Cardiac septum (tissue), 1 donor: Measurements from ENCODE around the gene OTOL1. TPM values are rescaled to one million over a fixed set of nuclear protein-coding genes. Genes with fewer than 3 reads are reported as not detected.
"Not testable (repeated sequence)": the region's sequence is repeated elsewhere in the genome, so short reads cannot be mapped to it uniquely, and the experiment has no call there.

Experiments
- DNase-seq: peaks from one replicate; pipeline ENCODE4 v3.0.0-alpha.2; 2020; ENCODE audit warnings: low spot score
- intact Hi-C: fragments of 100-400 bp; cut with DNase I; formaldehyde crosslinking; loops from one replicate; pipeline ENCODE4 v1.14.0; 2022
- long read RNA-seq: library from polyadenylated mRNA; unstranded; transcript quantifications from one replicate; pipeline ENCODE4 v2.0.0, GENCODE V29; 2021
- total RNA-seq: library from RNA; stranded (reverse); fragmentation: NEBNext Ultra II Directional; extraction: Animal tissue kit (Norgen Biotek cat#: 25700); gene quantifications from one replicate; pipeline ENCODE4 v1.2.1, GENCODE V29; 2021
- donor health status: DM: no; HTN: no; CAD: no.

Gene OTOL1
- not detected for total RNA-seq
- long read RNA-seq = 0 reads

GRCh38 chr3:161496508-161496907, at the start of gene OTOL1:
TSS of gene OTOL1 (plus strand) at chr3:161496808. CDS start at chr3:161496808, 0 bp downstream.
- intact Hi-C loops = no loop called here

GRCh38 chr3:161449785-161450184, 46.8 kb upstream of the OTOL1 start:
- intact Hi-C loops = no loop called here

More at GRCh38 chr3:161496508-161496907, at the start of gene OTOL1:
- DNase-seq = no peak

DNA sequence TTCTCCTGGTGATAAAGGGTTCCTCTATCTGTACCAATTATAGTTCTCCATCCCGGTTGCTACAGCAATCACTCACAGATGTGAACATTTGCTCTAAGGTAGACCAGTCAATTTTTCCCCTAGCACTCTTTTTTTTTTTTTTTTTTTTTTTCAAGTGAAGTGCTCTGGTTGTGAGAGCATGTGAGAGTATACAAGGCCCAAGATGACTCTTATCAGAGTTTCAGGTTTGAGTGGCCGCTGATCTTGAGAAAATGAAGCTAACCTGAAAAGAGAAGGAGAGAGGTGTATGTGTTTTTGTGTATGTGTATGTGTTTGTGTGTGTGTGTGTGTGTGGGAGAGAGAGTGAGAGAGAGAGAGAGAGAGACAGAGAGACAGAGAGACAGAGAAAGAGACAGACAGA, 44.4 kb upstream of the OTOL1 start:
- DNase-seq = no peak
- intact Hi-C loops = no loop called here

More at GRCh38 chr3:161449785-161450184, 46.8 kb upstream of the OTOL1 start:
- no peak for DNase-seq

DNA sequence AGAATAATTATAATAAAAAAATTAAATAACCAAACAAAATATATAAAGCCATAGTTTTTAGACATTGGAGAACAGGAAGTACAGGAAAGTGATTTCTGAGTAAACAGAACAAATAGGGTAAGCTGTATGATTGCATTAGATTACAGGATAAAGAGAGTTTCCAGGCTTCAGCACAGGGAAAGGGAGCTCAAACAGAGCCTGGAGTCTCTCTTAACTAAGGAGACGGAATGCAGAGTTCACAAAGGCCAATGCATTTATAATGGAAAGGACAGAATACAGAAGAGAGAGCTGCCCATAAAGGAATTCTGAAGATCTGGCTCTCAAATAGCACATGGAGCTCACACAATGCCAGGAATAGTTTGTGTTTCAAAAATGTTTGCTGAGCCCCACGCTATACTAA, 42.0 kb upstream of the OTOL1 start:
- intact Hi-C loops = no loop called here

DNA sequence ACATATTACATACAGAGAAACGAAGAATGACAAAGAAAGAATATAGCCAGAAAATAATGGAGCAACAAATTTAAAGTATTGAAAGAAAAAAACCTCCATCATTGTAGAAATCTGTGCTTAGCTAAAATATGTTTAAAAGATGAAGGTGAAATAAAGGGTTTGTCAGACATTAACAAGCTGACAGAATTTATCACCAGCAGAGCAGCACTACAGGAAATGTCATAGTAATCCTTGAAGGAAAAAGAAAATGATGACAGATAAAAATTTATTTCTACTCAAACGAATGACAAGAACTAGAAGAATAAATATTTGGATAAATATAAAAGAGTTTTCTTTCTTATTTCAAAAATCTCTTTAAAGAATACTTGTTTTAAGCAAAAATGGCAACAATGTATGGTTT, 40.6 kb upstream of the OTOL1 start:
- no peak for DNase-seq
- intact Hi-C loops = no loop called here

More for the DNA sequence above, 42.0 kb upstream of the OTOL1 start:
- no peak for DNase-seq

- DNase-seq = no peak
- intact Hi-C loops = no loop called here
Observed at GRCh38 chr3:161462138-161462537, 34.5 kb upstream of the OTOL1 start.

DNA sequence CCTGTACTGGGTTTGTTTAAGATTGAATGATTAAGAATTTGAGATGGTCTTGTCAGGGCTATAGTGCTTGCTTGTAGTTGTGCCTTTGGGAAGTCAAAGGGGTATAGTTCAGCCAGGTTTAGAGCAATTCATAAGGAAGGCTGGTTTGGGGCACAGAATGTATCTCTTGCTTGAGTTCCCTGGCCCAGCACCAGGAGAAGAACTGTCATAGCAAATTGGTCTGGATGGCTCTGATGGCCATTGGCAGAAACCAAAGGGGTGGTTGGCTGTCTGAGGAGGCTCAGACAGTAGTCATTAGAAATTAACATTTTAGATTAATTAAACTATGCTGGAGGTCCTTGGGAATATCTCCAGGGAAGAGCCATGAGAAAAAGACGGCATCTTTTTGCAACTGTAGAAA, 25.4 kb upstream of the OTOL1 start:
- intact Hi-C loops = no loop called here
- DNase-seq = no peak

GRCh38 chr3:161474139-161474538, 22.5 kb upstream of the OTOL1 start:
- no peak for DNase-seq
- intact Hi-C loops = no loop called here

DNA sequence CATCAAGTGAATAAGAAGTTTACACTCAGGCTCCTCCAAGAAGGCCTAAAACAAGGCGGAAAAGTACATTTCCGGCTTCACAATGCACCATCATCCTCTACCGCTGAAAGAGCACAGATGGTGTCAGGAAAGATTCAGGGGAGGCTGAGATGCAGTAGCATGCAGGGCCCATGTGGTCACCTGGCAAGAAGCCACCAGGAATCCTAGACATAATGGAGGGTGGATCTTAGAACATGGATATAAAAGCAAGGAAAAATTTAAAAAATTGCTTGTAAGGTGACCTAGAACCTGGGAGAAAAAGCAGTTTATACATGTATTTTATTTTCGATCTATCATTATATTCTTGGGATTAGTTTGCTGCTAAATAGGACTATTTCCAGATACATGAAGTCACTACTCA, 21.9 kb upstream of the OTOL1 start:
- no peak for DNase-seq
- intact Hi-C loops = no loop called here

- DNase-seq = no peak
- intact Hi-C loops = no loop called here
Observed at GRCh38 chr3:161475206-161475605, 21.4 kb upstream of the OTOL1 start.

GRCh38 chr3:161475905-161476304, 20.7 kb upstream of the OTOL1 start:
- intact Hi-C loops = no loop called here
- no peak for DNase-seq

- intact Hi-C loops = no loop called here
- no peak for DNase-seq
Observed at GRCh38 chr3:161484226-161484625, 12.4 kb upstream of the OTOL1 start.

GRCh38 chr3:161488284-161488683, 8.3 kb upstream of the OTOL1 start:
- DNase-seq, intact Hi-C loops: not testable (repeated sequence)

GRCh38 chr3:161489395-161489794, 7.2 kb upstream of the OTOL1 start:
- DNase-seq = no peak
- intact Hi-C loops = no loop called here

GRCh38 chr3:161490845-161491244, 5.8 kb upstream of the OTOL1 start:
- intact Hi-C loops, DNase-seq: not testable (repeated sequence)

DNA sequence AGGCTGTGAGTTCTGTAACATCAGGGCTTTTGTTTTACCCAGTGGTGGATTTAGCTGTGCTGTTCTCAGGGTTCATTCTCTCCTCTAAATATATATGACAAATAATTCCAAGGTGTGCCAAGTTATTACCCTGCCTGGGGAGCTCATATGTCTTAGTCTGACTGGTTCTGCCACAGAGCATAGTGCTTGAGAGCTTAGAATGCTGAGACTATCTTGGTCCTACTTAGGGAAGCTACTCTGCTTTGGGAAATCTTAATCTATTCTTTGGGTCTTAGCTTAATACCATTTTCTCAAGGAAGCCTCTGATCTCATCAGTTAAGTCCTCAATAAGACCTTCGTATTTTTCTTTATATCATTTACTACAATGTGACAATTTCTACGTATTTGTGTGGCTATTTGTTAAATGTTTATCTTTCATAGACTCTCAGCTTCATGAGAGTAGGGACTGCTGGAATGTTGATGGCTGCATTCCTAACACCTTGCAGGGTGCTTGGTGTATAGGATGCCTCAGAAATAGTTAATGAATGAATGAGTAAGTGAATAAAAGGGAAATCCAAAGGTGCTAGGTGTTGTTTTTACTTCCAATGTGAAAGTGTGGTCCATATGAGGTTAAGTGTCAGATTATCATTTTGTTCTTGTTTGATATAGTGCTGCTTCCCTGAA, 1.8 kb downstream of the OTOL1 start:
- intact Hi-C loops = no loop called here
- no peak for DNase-seq

DNA sequence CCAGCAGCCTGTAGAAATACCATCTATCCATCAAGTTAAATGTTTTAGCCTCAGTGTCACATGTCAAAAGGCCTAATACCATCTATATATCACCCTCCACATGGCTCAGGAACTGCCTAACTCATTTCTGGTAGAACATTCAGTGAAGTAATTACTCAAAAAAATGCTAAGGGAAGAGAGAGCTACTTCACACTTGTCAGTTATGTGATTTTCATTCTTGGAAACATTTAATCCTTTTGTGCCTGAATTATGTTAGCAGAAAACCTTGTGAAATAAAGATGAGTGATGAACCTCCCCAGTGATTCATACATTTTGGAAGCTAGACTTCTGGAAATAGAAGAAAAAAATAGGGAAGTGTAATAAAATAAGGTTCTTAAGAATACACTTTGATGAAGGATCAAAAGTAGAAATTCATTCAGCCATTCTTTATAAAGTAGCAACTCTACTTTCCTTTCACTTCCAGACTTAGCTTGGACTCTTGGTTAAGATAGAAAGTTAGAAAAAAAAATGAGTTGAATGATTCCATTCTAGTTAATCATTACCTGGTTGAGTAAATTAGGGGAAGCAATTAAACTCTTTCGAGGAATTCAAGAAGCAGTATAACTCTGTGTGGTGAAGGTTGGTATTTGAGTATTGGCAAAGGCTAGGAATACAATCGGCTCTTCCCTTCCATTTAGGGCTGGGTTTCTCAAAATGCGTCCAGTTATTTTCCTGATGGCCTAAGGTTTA, 3.6 kb downstream of the OTOL1 start:
- intact Hi-C loops = no loop called here
- DNase-seq = no peak

DNA sequence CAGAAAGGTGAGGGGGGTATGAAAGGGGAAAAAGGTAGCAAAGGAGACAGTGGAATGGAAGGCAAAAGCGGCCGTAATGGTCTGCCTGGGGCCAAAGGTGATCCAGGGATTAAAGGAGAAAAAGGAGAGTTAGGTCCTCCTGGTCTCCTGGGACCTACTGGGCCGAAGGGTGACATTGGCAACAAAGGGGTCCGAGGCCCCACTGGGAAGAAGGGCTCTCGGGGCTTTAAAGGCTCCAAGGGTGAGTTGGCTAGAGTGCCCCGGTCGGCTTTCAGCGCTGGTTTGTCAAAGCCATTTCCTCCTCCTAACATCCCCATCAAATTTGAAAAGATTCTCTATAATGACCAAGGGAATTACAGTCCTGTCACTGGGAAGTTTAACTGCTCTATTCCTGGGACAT, 6.7 kb downstream of the OTOL1 start:
- DNase-seq = no peak
- intact Hi-C loops = no loop called here

DNA sequence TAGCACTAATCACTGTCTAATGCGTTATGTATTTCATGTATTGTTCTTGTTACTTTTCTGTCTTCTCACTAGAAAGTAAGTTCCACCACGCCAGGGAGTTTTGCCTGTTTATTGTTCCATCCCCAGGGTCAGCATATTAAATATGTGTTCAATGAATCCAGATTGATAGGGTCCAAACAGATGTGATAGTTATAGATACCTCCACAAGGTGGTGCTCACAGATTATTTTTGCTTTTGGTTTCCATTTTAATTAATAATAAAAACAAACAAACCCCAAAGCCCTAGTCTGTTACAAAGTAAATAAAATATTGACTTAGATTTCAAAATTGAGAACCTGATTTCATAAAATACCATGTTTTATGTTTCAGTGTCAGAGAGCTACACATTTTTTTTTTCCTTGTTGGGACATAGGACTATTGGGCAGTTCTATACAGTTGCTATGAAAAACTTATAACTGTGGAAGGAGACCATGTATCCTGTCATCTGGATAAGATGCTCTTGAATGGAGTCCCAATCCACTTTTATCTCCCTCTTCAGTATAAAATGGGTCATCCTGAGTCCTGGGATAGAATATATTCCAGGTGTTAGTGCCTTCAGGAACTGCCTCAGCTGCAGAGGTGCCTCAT, 12.4 kb downstream of the OTOL1 start:
- DNase-seq = no peak
- intact Hi-C loops = no loop called here

DNA sequence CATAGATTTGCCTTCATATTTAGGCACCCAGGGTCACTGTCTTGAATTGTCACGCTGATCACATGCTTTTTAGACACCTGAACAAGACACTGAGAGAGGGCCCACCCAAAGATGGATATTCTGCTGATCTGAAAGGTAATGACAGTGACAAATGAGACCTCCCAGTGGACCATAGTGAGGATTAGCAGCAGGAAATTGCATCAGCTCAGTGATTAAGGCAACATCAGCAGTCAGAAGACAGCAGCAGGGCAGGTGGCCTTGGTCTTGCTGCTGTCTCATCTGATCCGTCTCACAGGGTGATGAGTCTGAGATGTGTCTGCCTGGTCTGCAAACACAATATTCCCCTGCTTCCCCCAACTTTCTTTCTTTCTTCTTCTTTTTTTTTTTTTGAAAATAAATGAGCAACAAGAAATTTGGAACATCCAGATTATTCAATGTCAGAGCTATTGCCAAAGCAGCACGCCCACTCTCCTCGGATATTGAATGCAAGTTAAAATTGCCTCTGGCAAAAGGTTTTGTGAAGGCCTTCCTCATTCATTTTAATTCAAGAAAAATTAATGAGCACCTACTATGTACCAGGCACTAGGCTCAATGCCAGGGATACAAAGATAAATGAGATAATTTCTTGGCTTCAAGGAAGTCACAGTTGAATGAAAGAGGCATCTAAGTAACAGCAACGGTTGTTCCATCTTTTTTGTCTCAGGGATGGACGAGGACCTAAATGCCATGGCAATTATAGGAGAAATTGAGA, 14.1 kb downstream of the OTOL1 start:
- no peak for DNase-seq

More for the DNA sequence above, 14.1 kb downstream of the OTOL1 start:
- intact Hi-C loops = no loop called here
